ENCODE results near the gene ERBIN. TPM values are rescaled to one million over a fixed set of nuclear protein-coding genes. Genes with fewer than 3 reads are reported as not detected.

Gene ERBIN
- total and polyA plus RNA-seq, 9 of the 15 experiments (the other 6 are each of a cell fraction or from before 2014, with no cell fraction given), result 11.9 to 72.8 (median 41.7) TPM

DNA sequence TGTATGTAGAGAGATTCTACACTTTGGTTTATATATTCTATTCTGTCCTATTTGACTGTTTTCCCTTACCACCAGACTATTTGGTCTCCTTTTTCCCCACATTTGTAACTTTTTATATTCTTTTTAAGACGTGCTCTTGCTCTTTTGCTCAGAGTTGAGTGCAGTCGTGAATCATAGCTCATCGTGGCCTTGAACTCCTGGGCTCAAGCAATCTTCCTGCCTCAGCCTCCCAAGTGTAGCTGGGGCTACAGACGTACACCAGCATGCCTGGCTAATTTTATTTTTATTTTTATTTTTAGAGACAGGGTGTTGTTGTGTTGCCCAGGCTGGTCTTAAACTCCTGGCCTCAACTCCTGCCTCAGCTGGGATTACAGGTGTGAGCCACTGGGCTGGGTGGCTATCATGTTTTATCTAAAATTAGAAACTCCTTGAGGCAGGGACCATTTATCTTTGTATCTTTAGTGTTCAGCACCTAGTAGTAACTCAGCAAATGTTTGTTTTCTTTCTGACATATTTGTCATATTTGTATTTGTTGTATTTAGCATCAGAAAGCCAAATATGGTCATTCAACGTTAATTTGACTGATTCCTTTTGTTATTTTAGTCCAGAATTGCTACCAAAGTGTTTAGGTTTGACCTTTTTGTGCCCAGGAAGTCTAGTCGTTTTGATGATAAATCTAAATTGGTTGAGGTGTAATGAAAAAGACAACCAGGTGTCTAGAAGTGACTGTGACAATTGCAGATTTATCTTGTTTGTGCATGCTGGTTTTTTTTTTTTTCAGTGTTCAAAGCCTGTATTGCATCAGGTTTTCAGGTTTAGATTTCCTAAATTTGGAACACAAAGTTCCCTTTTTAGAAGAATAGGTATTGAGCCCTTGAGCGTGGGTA lies 44.3 kb downstream of the ERBIN start (continued):
- TF ChIP-seq, protein P1, sequence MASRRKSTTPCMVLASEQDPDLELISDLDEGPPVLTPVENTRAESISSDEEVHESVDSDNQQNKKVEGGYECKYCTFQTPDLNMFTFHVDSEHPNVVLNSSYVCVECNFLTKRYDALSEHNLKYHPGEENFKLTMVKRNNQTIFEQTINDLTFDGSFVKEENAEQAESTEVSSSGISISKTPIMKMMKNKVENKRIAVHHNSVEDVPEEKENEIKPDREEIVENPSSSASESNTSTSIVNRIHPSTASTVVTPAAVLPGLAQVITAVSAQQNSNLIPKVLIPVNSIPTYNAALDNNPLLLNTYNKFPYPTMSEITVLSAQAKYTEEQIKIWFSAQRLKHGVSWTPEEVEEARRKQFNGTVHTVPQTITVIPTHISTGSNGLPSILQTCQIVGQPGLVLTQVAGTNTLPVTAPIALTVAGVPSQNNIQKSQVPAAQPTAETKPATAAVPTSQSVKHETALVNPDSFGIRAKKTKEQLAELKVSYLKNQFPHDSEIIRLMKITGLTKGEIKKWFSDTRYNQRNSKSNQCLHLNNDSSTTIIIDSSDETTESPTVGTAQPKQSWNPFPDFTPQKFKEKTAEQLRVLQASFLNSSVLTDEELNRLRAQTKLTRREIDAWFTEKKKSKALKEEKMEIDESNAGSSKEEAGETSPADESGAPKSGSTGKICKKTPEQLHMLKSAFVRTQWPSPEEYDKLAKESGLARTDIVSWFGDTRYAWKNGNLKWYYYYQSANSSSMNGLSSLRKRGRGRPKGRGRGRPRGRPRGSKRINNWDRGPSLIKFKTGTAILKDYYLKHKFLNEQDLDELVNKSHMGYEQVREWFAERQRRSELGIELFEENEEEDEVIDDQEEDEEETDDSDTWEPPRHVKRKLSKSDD (conservative IDR thresholded peaks at IDR 0.05; ENCODE audit: low read length), result no peak
- TF ChIP-seq XRCC3 (IDR thresholded peaks at IDR 0.05), result no peak
- no peak for TF ChIP-seq ELF2 (CRISPR knock-in tag; IDR thresholded peaks at IDR 0.05)
- TF ChIP-seq POLR2AphosphoS2 (IDR thresholded peaks at IDR 0.05; ENCODE audit: low read length), result no peak
- TF ChIP-seq CEBPG (CRISPR knock-in tag; IDR thresholded peaks at IDR 0.05), result peak; percentile 17; the same call in 1 of the 2 replicates
- 0 out of 4 replicates have a peak, but pooled peaks of 1 of the 2 experiments have one; percentile 28 for TF ChIP-seq CEBPG (tag; conservative IDR thresholded peaks at IDR 0.05 in 1 of 2, IDR thresholded peaks at IDR 0.05 in 1 of 2)
- TF ChIP-seq SRSF7 (optimal IDR thresholded peaks at IDR 0.05; ENCODE audit: low read depth, low read length), result no peak
- TF ChIP-seq RAD21 (CRISPR knock-in tag; conservative IDR thresholded peaks at IDR 0.05 in 1 of 2, IDR thresholded peaks at IDR 0.05 in 1 of 2), result no peak
- TF ChIP-seq NR2F6 (CRISPR knock-in tag; IDR thresholded peaks at IDR 0.05), result no peak
- TF ChIP-seq MCM3 (IDR thresholded peaks at IDR 0.05), result no peak
- TF ChIP-seq SRF (CRISPR knock-in tag; IDR thresholded peaks at IDR 0.05), result peak in 1 of 2 experiments; percentile 79; a peak in 1 of 4 replicates
- TF ChIP-seq MIER1 (IDR thresholded peaks at IDR 0.05; ENCODE audit: low read depth), result no peak
- TF ChIP-seq TEAD1 (CRISPR knock-in tag; IDR thresholded peaks at IDR 0.05), result no peak
- TF ChIP-seq TBL1XR1 (IDR thresholded peaks at IDR 0.05; ENCODE audit: low read length in 2 of 2), result peak in 1 of 2 experiments; percentile 43; a peak in 1 of 4 replicates
- TF ChIP-seq CXXC5 (CRISPR knock-in tag; IDR thresholded peaks at IDR 0.05), result peak; percentile 8; the same call in 1 of the 2 replicates
- no peak for TF ChIP-seq CBX5 (IDR thresholded peaks at IDR 0.05; ENCODE audit: borderline replicate concordance, low read depth)
- TF ChIP-seq SMAD4 (CRISPR knock-in tag; conservative IDR thresholded peaks at IDR 0.05), result 0 out of 2 replicates have a peak, but pooled peaks have one; percentile 40
- no peak for TF ChIP-seq NCOA6 (IDR thresholded peaks at IDR 0.05)
- TF ChIP-seq ERF (CRISPR knock-in tag; IDR thresholded peaks at IDR 0.05), result no peak
- no peak for TF ChIP-seq RBM22 (IDR thresholded peaks at IDR 0.05; ENCODE audit: low read depth, low read length, poor library complexity, severe bottlenecking)
- no peak for TF ChIP-seq PCBP1 (IDR thresholded peaks at IDR 0.05; ENCODE audit: low read depth, low read length, poor library complexity, severe bottlenecking)
- no peak for TF ChIP-seq ILF3 (IDR thresholded peaks at IDR 0.05; ENCODE audit: borderline replicate concordance)
- no peak for TF ChIP-seq THRAP3 (IDR thresholded peaks at IDR 0.05; ENCODE audit: borderline replicate concordance)
- no peak for TF ChIP-seq HCFC1 (IDR thresholded peaks at IDR 0.05; ENCODE audit: low read depth, low read length)

Measured in K562 (cell line).